Testis (tissue), 3 donors: ENCODE data around the gene SNX32. TPM values are rescaled to one million over a fixed set of nuclear protein-coding genes. Genes with fewer than 3 reads are reported as not detected.

Source experiments
- DNase-seq: peaks from one replicate; pipeline ENCODE4 v3.0.0-alpha.2; 2019
- H3K27ac ChIP-seq, 2 donors: fragments of 200-600 bp; sonication (generic); one replicate each; pipeline ENCODE4 v1.5.1; 2019
- H3K27me3 ChIP-seq: fragments of 200-600 bp; sonication (generic); one replicate; pipeline ENCODE4 v1.5.1; 2019
- H3K36me3 ChIP-seq: fragments of 200-600 bp; sonication (generic); one replicate; pipeline ENCODE4 v1.5.1; 2017; ENCODE audit warnings: low read depth; ENCODE audit errors: missing control alignments
- H3K4me1 ChIP-seq: fragments of 200-600 bp; sonication (generic); one replicate; pipeline ENCODE4 v1.5.1; 2019
- H3K4me3 ChIP-seq, 2 donors: fragments of 200-600 bp; sonication (generic); one replicate each; pipeline ENCODE4 v1.5.1; 2017 to 2019
- H3K9me3 ChIP-seq: fragments of 200-600 bp; sonication (generic); one replicate; pipeline ENCODE4 v1.5.1; 2017
- CTCF ChIP-seq, 3 experiments: fragments of 450-650 bp in 2 of 3; fragments of 200-600 bp in 1 of 3; sonication (generic) in 1 of 3; IDR thresholded peaks; one replicate each; pipeline ENCODE4 v1.5.1; 2016 to 2019; ENCODE audit warnings: antibody characterized with exemption in 3 of 3, mild to moderate bottlenecking in 2 of 3, moderate library complexity in 1 of 3
- POLR2A ChIP-seq: fragments of 450-650 bp; IDR thresholded peaks from one replicate; pipeline ENCODE4 v1.6.1; 2017; ENCODE audit warnings: antibody characterized with exemption, mild to moderate bottlenecking, moderate library complexity
- WGBS, 2 donors: methylation state at CpG; one replicate each; pipeline ENCODE4 v1.1.5; 2018; 5-methylcytosine and 5-hydroxymethylcytosine counted together
- intact Hi-C: fragments of 100-400 bp; cut with DNase I; formaldehyde crosslinking; loops from one replicate; pipeline ENCODE4 v1.15.1; 2023; ENCODE audit warnings: low total_unique reads
- polyA plus RNA-seq: library from polyadenylated mRNA; stranded (reverse); fragments of 350-450 nt; fragmentation: Illumina TruSeq; extraction: RNeasy Lipid Tissue Mini Kit (QIAGEN cat#74804); gene quantifications from one replicate; pipeline ENCODE4 v1.2.3, GENCODE V29; 2014; ENCODE audit warnings: low read depth, low replicate concordance; ENCODE audit not compliant: insufficient read depth
- total RNA-seq, 2 donors: library from RNA; depleted of rRNA; stranded (reverse); fragments of >200 nt; gene quantifications; one replicate each; pipeline ENCODE4 v1.2.3, GENCODE V29; 2016

Gene SNX32
- total and polyA plus RNA-seq, 3 donors from 2014 or later: 3.2 to 4.9 (median 4.0) TPM

- WGBS, 2 donors: 84 to 85% methylated on average over 16 to 30 of the region's 30 CpGs
- H3K27me3 ChIP-seq: no peaks in the 10 kb centered on the region
- intact Hi-C loops: loop anchor here (10.0 kb wide), 1 partner anchor 102 kb away; no protein-coding TSS in a partner anchor
- H3K9me3 ChIP-seq: no peaks in the 10 kb centered on the region
- no peak overlapping the region for H3K4me3 ChIP-seq
- TF ChIP-seq CTCF (IDR thresholded peaks at IDR 0.05): no peak
- H3K27ac ChIP-seq: no peak overlapping the region
- H3K4me1 ChIP-seq: peaks cover 5% of the 10 kb centered on the region
- H3K36me3 ChIP-seq: no peaks in the 10 kb centered on the region
- no peak for DNase-seq
These were observed 48.6 kb downstream of the SNX32 start for GRCh38 chr11:65882120-65883057.

DNA sequence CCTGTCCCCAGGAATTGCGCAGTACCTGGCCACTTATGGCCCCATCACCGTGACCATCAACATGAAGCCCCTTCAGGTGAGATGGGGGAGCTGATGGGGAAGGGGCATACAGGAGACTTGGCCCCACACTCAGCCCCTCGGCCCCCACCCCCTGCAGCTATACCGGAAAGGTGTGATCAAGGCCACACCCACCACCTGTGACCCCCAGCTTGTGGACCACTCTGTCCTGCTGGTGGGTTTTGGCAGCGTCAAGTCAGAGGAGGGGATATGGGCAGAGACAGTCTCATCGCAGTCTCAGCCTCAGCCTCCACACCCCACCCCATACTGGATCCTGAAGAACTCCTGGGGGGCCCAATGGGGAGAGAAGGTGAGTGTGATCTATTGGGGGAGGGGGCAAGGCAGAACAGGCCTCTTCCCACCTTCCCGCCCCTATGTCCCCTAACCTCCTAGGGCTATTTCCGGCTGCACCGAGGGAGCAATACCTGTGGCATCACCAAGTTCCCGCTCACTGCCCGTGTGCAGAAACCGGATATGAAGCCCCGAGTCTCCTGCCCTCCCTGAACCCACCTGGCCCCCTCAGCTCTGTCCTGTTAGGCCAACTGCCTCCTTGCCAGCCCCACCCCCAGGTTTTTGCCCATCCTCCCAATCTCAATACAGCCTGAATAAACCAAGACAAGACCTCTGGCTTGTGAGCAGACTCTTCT, 49.4 kb downstream of the SNX32 start:
- Histone ChIP-seq H3K9me3 (no peaks in the 10 kb centered on the region), H3K4me1 (peaks cover 11% of the 10 kb centered on the region), H3K27ac (no peak overlapping the region), H3K4me3 (no peak overlapping the region), H3K36me3 (no peaks in the 10 kb centered on the region), H3K27me3 (no peaks in the 10 kb centered on the region)
- DNase-seq: no peak
- intact Hi-C loops: loop anchor here (10.0 kb wide), 1 partner anchor 102 kb away; no protein-coding TSS in a partner anchor
- TF ChIP-seq CTCF (IDR thresholded peaks at IDR 0.05) (no peak), POLR2A (no peak)
- 94% methylated on average over 11 to 13 of the region's 13 CpGs for WGBS, 2 donors

DNA sequence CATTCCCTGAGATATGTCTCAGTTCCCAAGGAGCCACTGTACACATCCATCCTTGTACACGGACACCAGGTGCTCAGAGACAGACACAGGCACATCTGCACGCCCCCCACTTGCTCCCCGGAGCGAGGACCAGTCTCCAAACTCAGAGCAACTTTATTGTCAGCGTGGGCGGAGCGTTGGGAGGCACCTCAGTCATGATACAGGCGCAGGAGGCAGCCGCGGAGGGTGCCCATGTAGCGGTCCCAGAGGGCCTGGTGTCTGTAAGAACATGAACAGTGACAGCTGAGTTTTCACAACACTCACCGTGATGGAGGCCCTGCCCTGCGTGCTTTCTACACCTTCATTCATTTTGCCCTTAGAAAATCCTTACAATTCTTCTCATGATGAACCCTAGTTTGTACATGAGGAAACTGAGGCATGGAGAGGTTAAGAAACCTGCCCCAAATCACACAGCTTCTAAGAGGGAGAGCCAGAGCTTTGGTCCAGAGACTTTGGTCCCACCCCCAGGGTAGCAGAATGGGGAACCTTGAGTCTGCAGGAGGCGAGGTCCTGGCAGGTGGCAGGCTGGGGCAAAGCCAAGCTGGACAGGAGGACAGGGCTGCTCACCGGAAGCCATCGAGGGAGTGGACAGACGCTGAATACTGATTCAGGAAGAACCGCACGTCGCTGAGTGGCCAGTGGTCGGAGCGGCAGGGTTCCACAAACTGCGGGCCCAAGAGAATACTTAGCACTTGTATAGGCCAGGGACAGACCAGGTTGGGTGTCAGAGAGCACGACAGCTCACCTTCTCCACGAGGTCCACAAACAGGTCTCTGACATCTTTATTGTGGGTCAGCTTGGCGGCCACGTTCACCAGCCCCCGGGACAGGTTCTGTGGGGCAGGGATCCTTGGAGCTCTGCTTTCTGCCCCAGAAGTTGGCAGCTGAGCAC, 50.3 kb downstream of the SNX32 start:
- no peaks in the 10 kb centered on the region for H3K9me3 ChIP-seq
- no peak overlapping the region for H3K27ac ChIP-seq
- H3K27me3 ChIP-seq: no peaks in the 10 kb centered on the region
- no peak overlapping the region for H3K4me3 ChIP-seq
- peaks cover 11% of the 10 kb centered on the region for H3K4me1 ChIP-seq
- 85 to 87% methylated on average over 28 of the region's 28 CpGs for WGBS, 2 donors
- no peaks in the 10 kb centered on the region for H3K36me3 ChIP-seq
- intact Hi-C loops: loop anchor here (10.0 kb wide), 1 partner anchor 101 kb away; no protein-coding TSS in a partner anchor
- DNase-seq: no peak
- TF ChIP-seq CTCF (IDR thresholded peaks at IDR 0.05): no peak
- no peak for TF ChIP-seq POLR2A

DNA sequence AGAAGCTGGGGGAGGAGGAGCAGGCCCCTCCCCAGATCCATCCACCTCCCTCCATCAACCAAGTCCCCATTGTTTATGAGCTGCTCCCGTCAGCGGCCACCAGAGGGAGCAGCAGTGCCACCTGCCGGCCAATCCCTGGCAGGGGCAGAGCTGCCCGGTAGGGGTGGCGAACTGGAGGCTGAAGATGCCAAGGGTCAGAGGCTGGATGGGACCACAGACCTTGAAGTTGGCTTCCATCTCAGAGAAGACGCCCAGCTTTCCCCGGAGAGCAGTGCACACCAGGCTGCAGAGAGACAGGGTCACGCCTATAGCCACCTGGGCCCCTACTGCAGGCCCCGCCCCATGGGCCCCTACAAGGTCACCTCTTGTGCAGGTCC, 50.9 kb downstream of the SNX32 start:
- intact Hi-C loops: loop anchor here (10.0 kb wide), 1 partner anchor 100 kb away; no protein-coding TSS in a partner anchor
- Histone ChIP-seq H3K9me3 (no peaks in the 10 kb centered on the region), H3K27ac (no peak overlapping the region), H3K36me3 (no peaks in the 10 kb centered on the region), H3K27me3 (no peaks in the 10 kb centered on the region), H3K4me1 (peaks cover 17% of the 10 kb centered on the region), H3K4me3 (no peak overlapping the region)
- peak; percentile 75 for DNase-seq
- 16 to 26% methylated on average over 7 to 9 of the region's 9 CpGs for WGBS, 2 donors
- TF ChIP-seq CTCF (IDR thresholded peaks at IDR 0.05) (peak; percentile 95 to 98 (median 98)), POLR2A (no peak)
